Measurements from ENCODE around the gene APOL1. TPM values are rescaled to one million over a fixed set of nuclear protein-coding genes. Genes with fewer than 3 reads are reported as not detected.

Gene APOL1
- total and polyA plus RNA-seq, 2 donors (not counting 3 experiments of a cell fraction or from before 2014, with no cell fraction given), result 8.2 to 14.1 TPM

DNA sequence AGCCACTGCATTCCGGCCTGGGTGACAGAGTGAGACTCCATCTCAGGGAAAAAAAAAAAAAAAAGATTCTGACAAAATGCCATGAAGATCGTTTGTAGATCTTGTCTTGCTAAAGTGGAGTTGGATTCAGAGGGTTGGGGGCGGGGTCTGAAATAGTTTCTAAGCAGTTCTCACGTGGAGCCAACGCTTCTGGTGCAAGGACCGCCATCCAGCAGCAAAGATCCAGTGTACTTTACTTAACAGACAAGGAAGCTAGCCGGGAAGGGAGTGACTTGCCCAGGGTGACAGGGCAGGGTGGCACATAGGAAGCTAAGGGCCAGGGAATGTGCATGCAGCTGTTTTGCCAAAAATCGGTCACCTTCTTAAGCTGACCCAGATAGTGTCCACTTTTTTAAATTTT, 27.4 kb downstream of the APOL1 start:
- H3K9me3 ChIP-seq (replicated peaks; ENCODE audit: control insufficient read depth, insufficient read depth, low read length), result no peaks in the 10 kb centered on the region
- no peaks in the 10 kb centered on the region for H3K4me1 ChIP-seq (ENCODE audit: control insufficient read depth, extremely low read depth, insufficient read depth, low read length)
- TF ChIP-seq MYC (IDR thresholded peaks at IDR 0.05; ENCODE audit: low read depth, low read length) (no peak), EZH2 (IDR thresholded peaks at IDR 0.05; ENCODE audit: borderline replicate concordance, low read depth, low read length, severe bottlenecking) (no peak), POLR2A (IDR thresholded peaks at IDR 0.05; ENCODE audit: low read depth, low read length) (no peak), GATA2 (IDR thresholded peaks at IDR 0.05; ENCODE audit: insufficient read depth, insufficient read length, low read depth, low read length) (no peak), POLR2AphosphoS5 (IDR thresholded peaks at IDR 0.05; ENCODE audit: insufficient read depth, low read depth, low read length) (no peak), JUN (IDR thresholded peaks at IDR 0.05; ENCODE audit: borderline replicate concordance, insufficient read depth, insufficient read length, low read depth) (no peak), FOS (IDR thresholded peaks at IDR 0.05; ENCODE audit: borderline replicate concordance, insufficient read depth, low read length) (no peak), MAX (IDR thresholded peaks at IDR 0.05; ENCODE audit: insufficient read depth, insufficient read length) (no peak)
- TF ChIP-seq, protein P1, sequence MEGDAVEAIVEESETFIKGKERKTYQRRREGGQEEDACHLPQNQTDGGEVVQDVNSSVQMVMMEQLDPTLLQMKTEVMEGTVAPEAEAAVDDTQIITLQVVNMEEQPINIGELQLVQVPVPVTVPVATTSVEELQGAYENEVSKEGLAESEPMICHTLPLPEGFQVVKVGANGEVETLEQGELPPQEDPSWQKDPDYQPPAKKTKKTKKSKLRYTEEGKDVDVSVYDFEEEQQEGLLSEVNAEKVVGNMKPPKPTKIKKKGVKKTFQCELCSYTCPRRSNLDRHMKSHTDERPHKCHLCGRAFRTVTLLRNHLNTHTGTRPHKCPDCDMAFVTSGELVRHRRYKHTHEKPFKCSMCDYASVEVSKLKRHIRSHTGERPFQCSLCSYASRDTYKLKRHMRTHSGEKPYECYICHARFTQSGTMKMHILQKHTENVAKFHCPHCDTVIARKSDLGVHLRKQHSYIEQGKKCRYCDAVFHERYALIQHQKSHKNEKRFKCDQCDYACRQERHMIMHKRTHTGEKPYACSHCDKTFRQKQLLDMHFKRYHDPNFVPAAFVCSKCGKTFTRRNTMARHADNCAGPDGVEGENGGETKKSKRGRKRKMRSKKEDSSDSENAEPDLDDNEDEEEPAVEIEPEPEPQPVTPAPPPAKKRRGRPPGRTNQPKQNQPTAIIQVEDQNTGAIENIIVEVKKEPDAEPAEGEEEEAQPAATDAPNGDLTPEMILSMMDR (IDR thresholded peaks at IDR 0.05; ENCODE audit: extremely low read depth in 1 of 2, insufficient read depth in 1 of 2, low read depth in 1 of 2, low read length in 2 of 2), result no peak
- H3K9ac ChIP-seq (replicated peaks; ENCODE audit: extremely low read depth, insufficient read depth, low read length), result no peak overlapping the region
- H3K4me2 ChIP-seq (ENCODE audit: insufficient read depth, low read length), result no peak overlapping the region
- DNase-seq (ENCODE audit: low read depth, low spot score) (no peak), FAIRE-seq (no peak)
- H3K36me3 ChIP-seq (ENCODE audit: control insufficient read depth in 2 of 2, extremely low read depth in 1 of 2, insufficient read depth in 2 of 2, low read length in 2 of 2), result peaks cover 31 to 40% of the 10 kb centered on the region in 2 experiments
- H3K79me2 ChIP-seq (ENCODE audit: control insufficient read depth, insufficient read depth, low read length), result no peaks in the 10 kb centered on the region
- no peak overlapping the region for H3K4me3 ChIP-seq (replicated peaks in 1 of 3; ENCODE audit: insufficient read depth in 1 of 3, low read depth in 1 of 3, low read length in 3 of 3)
- ChIA-PET CTCF (interaction anchor here (1.2 to 1.4 kb wide), 4 partner anchors 21 to 206 kb away, joined by 3 to 5 read pairs (median 4); partner anchors contain the start of gene APOL2), POLR2A (interaction anchor here (0.7 kb wide), 1 partner anchor 32 kb away, joined by 5 read pairs; no protein-coding TSS in a partner anchor)
- dilution Hi-C loops (cut with MboI; ENCODE audit: extremely low pct_ligation_motif_present, low sequenced_read_pairs) (no loop called here), intact Hi-C loops (cut with micrococcal nuclease) (no loop called here)
- no TSS peak for BruUV-seq (replicated peaks)
- H3K27ac ChIP-seq (ENCODE audit: insufficient read depth, low read depth, low read length), result no peak overlapping the region
- H3K27me3 ChIP-seq (ENCODE audit: control insufficient read depth in 2 of 2, insufficient read depth in 2 of 2, low read length in 2 of 2), result no peaks in the 10 kb centered on the region
- no peak overlapping the region for H2AFZ ChIP-seq (ENCODE audit: low read depth, low read length)
- no peaks in the 10 kb centered on the region for H4K20me1 ChIP-seq (replicated peaks; ENCODE audit: control insufficient read depth, extremely low read depth, insufficient read depth, low read length)
- H3K9me1 ChIP-seq (replicated peaks; ENCODE audit: control insufficient read depth, extremely low read depth, insufficient read depth, low read length), result no peaks in the 10 kb centered on the region
